ENCODE measurements around the gene ADCY4. TPM values are rescaled to one million over a fixed set of nuclear protein-coding genes. Genes with fewer than 3 reads are reported as not detected.
A peak's percentile ranks its signal among the peaks of the same experiment; 100 is the strongest.

ADCY4 gene
- total and polyA plus RNA-seq, 2 experiments from 2014 or later, result 0.22 to 0.38 TPM

GRCh38 chr14:24325041-24325530 is 9.8 kb downstream of the ADCY4 start:
- H3K27me3 ChIP-seq (replicated peaks; ENCODE audit: insufficient read depth), result no peaks in the 10 kb centered on the region; the same call in 1 of the 2 replicates
- H3K9me3 ChIP-seq (ENCODE audit: low read depth), result no peaks in the 10 kb centered on the region
- H3K27ac ChIP-seq, result no peak overlapping the region
- H3K9me2 ChIP-seq (ENCODE audit: insufficient read depth), result no peaks in the 10 kb centered on the region
- in situ Hi-C loops (cut with MboI), result no loop called here
- WGBS, 2 experiments (ENCODE audit: low coverage in 1 of 2, low lambda C conversion rate in 2 of 2, missing lambda C conversion rate in 2 of 2), result 72 to 82% methylated on average over 5 of the region's 5 CpGs
- H3K4me3 ChIP-seq, result no peak overlapping the region
- no peaks in the 10 kb centered on the region for H3F3A ChIP-seq (ENCODE audit: insufficient read depth)
- no peak overlapping the region for H3K9ac ChIP-seq
- no peaks in the 10 kb centered on the region for H4K20me1 ChIP-seq (ENCODE audit: insufficient read depth)
- H3K79me2 ChIP-seq (ENCODE audit: insufficient read depth), result no peaks in the 10 kb centered on the region
- no peaks in the 10 kb centered on the region for H3K36me3 ChIP-seq (ENCODE audit: low read depth)
- H3K4me1 ChIP-seq (ENCODE audit: insufficient read depth), result no peaks in the 10 kb centered on the region
- no peak for TF ChIP-seq EZH2 (IDR thresholded peaks at IDR 0.05; ENCODE audit: insufficient read depth, poor library complexity, severe bottlenecking)
- no peak for TF ChIP-seq EZH2phosphoT487 (IDR thresholded peaks at IDR 0.05; ENCODE audit: insufficient read depth, low read depth)
- H2AFZ ChIP-seq, result no peak overlapping the region
- H3K4me2 ChIP-seq (ENCODE audit: unreplicated experiment), result no peak overlapping the region
- no peak for DNase-seq

GRCh38 chr14:24324024-24324423 is 10.8 kb downstream of the ADCY4 start:
- Histone ChIP-seq H3F3A (ENCODE audit: insufficient read depth) (no peaks in the 10 kb centered on the region), H4K20me1 (ENCODE audit: insufficient read depth) (no peaks in the 10 kb centered on the region), H3K9me3 (ENCODE audit: low read depth) (no peaks in the 10 kb centered on the region), H3K4me3 (no peak overlapping the region), H3K4me2 (ENCODE audit: unreplicated experiment) (no peak overlapping the region), H3K79me2 (ENCODE audit: insufficient read depth) (no peaks in the 10 kb centered on the region), H3K9ac (no peak overlapping the region), H3K27ac (no peak overlapping the region), H3K36me3 (ENCODE audit: low read depth) (no peaks in the 10 kb centered on the region), H3K9me2 (ENCODE audit: insufficient read depth) (no peaks in the 10 kb centered on the region), H2AFZ (no peak overlapping the region), H3K4me1 (ENCODE audit: insufficient read depth) (no peaks in the 10 kb centered on the region), H3K27me3 (replicated peaks; ENCODE audit: insufficient read depth) (no peaks in the 10 kb centered on the region; the same call in 1 of the 2 replicates)
- in situ Hi-C loops (cut with MboI), result no loop called here
- TF ChIP-seq EZH2 (IDR thresholded peaks at IDR 0.05; ENCODE audit: insufficient read depth, poor library complexity, severe bottlenecking), result no peak
- TF ChIP-seq EZH2phosphoT487 (IDR thresholded peaks at IDR 0.05; ENCODE audit: insufficient read depth, low read depth), result no peak
- WGBS, 2 experiments (ENCODE audit: low coverage in 1 of 2, low lambda C conversion rate in 2 of 2, missing lambda C conversion rate in 2 of 2), result 62 to 65% methylated on average over 6 of the region's 6 CpGs
- no peak for DNase-seq

GRCh38 chr14:24323341-24323740 is 11.5 kb downstream of the ADCY4 start:
- H3K4me1 ChIP-seq (ENCODE audit: insufficient read depth), result no peaks in the 10 kb centered on the region
- H3K4me3 ChIP-seq, result no peak overlapping the region
- WGBS, 2 experiments (ENCODE audit: low coverage in 1 of 2, low lambda C conversion rate in 2 of 2, missing lambda C conversion rate in 2 of 2), result 10% methylated on average over 3 of the region's 3 CpGs
- no peak overlapping the region for H3K27ac ChIP-seq
- in situ Hi-C loops (cut with MboI), result no loop called here
- no peaks in the 10 kb centered on the region for H4K20me1 ChIP-seq (ENCODE audit: insufficient read depth)
- TF ChIP-seq EZH2phosphoT487 (IDR thresholded peaks at IDR 0.05; ENCODE audit: insufficient read depth, low read depth), result no peak
- no peak for TF ChIP-seq EZH2 (IDR thresholded peaks at IDR 0.05; ENCODE audit: insufficient read depth, poor library complexity, severe bottlenecking)
- H3F3A ChIP-seq (ENCODE audit: insufficient read depth), result no peaks in the 10 kb centered on the region
- H3K9ac ChIP-seq, result no peak overlapping the region
- H3K9me3 ChIP-seq (ENCODE audit: low read depth), result no peaks in the 10 kb centered on the region
- H2AFZ ChIP-seq, result no peak overlapping the region
- H3K79me2 ChIP-seq (ENCODE audit: insufficient read depth), result no peaks in the 10 kb centered on the region
- DNase-seq, result peak; percentile 39
- no peaks in the 10 kb centered on the region for H3K36me3 ChIP-seq (ENCODE audit: low read depth)
- H3K4me2 ChIP-seq (ENCODE audit: unreplicated experiment), result no peak overlapping the region
- H3K9me2 ChIP-seq (ENCODE audit: insufficient read depth), result no peaks in the 10 kb centered on the region
- H3K27me3 ChIP-seq (replicated peaks; ENCODE audit: insufficient read depth), result no peaks in the 10 kb centered on the region; the same call in 1 of the 2 replicates

- H3F3A ChIP-seq (ENCODE audit: insufficient read depth), result peaks cover 3% of the 10 kb centered on the region; the same call in 1 of the 2 replicates
- in situ Hi-C loops (cut with MboI), result no loop called here
- no peaks in the 10 kb centered on the region for H3K36me3 ChIP-seq (ENCODE audit: low read depth)
- H4K20me1 ChIP-seq (ENCODE audit: insufficient read depth), result no peaks in the 10 kb centered on the region
- H3K4me1 ChIP-seq (ENCODE audit: insufficient read depth), result no peaks in the 10 kb centered on the region
- no peak overlapping the region for H3K4me2 ChIP-seq (ENCODE audit: unreplicated experiment)
- H3K9me3 ChIP-seq (ENCODE audit: low read depth), result no peaks in the 10 kb centered on the region
- H3K9me2 ChIP-seq (ENCODE audit: insufficient read depth), result no peaks in the 10 kb centered on the region
- H3K9ac ChIP-seq, result no peak overlapping the region
- DNase-seq, result no peak
- TF ChIP-seq EZH2phosphoT487 (IDR thresholded peaks at IDR 0.05; ENCODE audit: insufficient read depth, low read depth) (no peak), EZH2 (IDR thresholded peaks at IDR 0.05; ENCODE audit: insufficient read depth, poor library complexity, severe bottlenecking) (no peak)
- H3K27ac ChIP-seq, result no peak overlapping the region
- WGBS, 2 experiments (ENCODE audit: low coverage in 1 of 2, low lambda C conversion rate in 2 of 2, missing lambda C conversion rate in 2 of 2), result 58 to 64% methylated on average over 9 to 10 of the region's 10 CpGs
- H2AFZ ChIP-seq, result no peak overlapping the region
- no peaks in the 10 kb centered on the region for H3K79me2 ChIP-seq (ENCODE audit: insufficient read depth)
- no peak overlapping the region for H3K4me3 ChIP-seq
- H3K27me3 ChIP-seq (replicated peaks; ENCODE audit: insufficient read depth), result no peaks in the 10 kb centered on the region; the same call in 1 of the 2 replicates
Observed at GRCh38 chr14:24322672-24323071, 12.2 kb downstream of the ADCY4 start.

Data from GM23248 (cell line).